HepG2 (cell line): ENCODE measurements around the gene HDGF. TPM values are rescaled to one million over a fixed set of nuclear protein-coding genes. Genes with fewer than 3 reads are reported as not detected.

Source experiments
- FLYWCH1 ChIP-seq: sonication (generic); formaldehyde crosslinking; IDR thresholded peaks from 2 replicates; pipeline ENCODE4 v1.8.1; 2023; ENCODE audit warnings: mild to moderate bottlenecking, missing genetic modification reagents
- GATA4 ChIP-seq: sonication (generic); IDR thresholded peaks from 2 replicates; pipeline ENCODE4 v1.6.1; 2016; ENCODE audit warnings: antibody characterized with exemption, low read depth, borderline replicate concordance
- IKZF1 ChIP-seq: fragments of 450-650 bp; IDR thresholded peaks from 2 replicates; pipeline ENCODE4 v1.7.1; 2016
- KMT2A ChIP-seq: sonication (generic); formaldehyde crosslinking; IDR thresholded peaks from 2 replicates; pipeline ENCODE4 v1.4.0; 2020; ENCODE audit warnings: missing genetic modification reagents
- MEIS1 ChIP-seq: sonication (generic); formaldehyde crosslinking; IDR thresholded peaks from 2 replicates; pipeline ENCODE4 v1.9.0; 2021; ENCODE audit warnings: mild to moderate bottlenecking, missing genetic modification reagents, moderate library complexity, borderline replicate concordance
- MIER2 ChIP-seq: IDR thresholded peaks from 2 replicates; pipeline ENCODE4 v1.6.1; 2016; ENCODE audit warnings: missing biosample characterization, missing genetic modification reagents
- PAXIP1 ChIP-seq: sonication (generic); formaldehyde crosslinking; conservative IDR thresholded peaks from 2 replicates; pipeline ENCODE4 v1.4.0; 2020; ENCODE audit warnings: mild to moderate bottlenecking, missing genetic modification reagents, moderate library complexity
- PITX1 ChIP-seq: sonication (generic); formaldehyde crosslinking; IDR thresholded peaks from 2 replicates; pipeline ENCODE4 v1.5.1; 2020; ENCODE audit warnings: mild to moderate bottlenecking, missing genetic modification reagents
- POLR2A ChIP-seq, 2 experiments: IDR thresholded peaks; 2 replicates each; pipeline ENCODE4 v1.6.1; 2011; ENCODE audit warnings: low read depth in 2 of 2, low read length in 2 of 2, mild to moderate bottlenecking in 1 of 2, moderate library complexity in 1 of 2; ENCODE audit not compliant: insufficient read depth in 1 of 2
- REPIN1 ChIP-seq: sonication (generic); formaldehyde crosslinking; IDR thresholded peaks from 2 replicates; pipeline ENCODE4 v1.8.0; 2022; ENCODE audit warnings: missing genetic modification reagents, low read depth, mild to moderate bottlenecking, borderline replicate concordance
- SRY ChIP-seq: sonication (generic); formaldehyde crosslinking; IDR thresholded peaks from 2 replicates; pipeline ENCODE4 v1.8.0; 2022; ENCODE audit warnings: mild to moderate bottlenecking, missing genetic modification reagents
- TFDP2 ChIP-seq: sonication (generic); formaldehyde crosslinking; IDR thresholded peaks from 2 replicates; pipeline ENCODE4 v1.4.0; 2020; ENCODE audit warnings: missing genetic modification reagents
- TGIF2 ChIP-seq: IDR thresholded peaks from 2 replicates; pipeline ENCODE4 v1.6.1; 2016; ENCODE audit warnings: control low read depth, missing compliant biosample characterization
- YY1 ChIP-seq: IDR thresholded peaks from 2 replicates; pipeline ENCODE4 v1.6.1; 2011; ENCODE audit warnings: low read length, low read depth, moderate library complexity, mild to moderate bottlenecking; ENCODE audit not compliant: insufficient read depth, insufficient replicate concordance
- ZBTB37 ChIP-seq: sonication (generic); formaldehyde crosslinking; IDR thresholded peaks from 2 replicates; pipeline ENCODE4 v1.4.0; 2020; ENCODE audit warnings: mild to moderate bottlenecking, missing genetic modification reagents
- ZNF383 ChIP-seq: sonication (generic); formaldehyde crosslinking; IDR thresholded peaks from 2 replicates; pipeline ENCODE4 v1.4.0; 2020; ENCODE audit warnings: missing genetic modification reagents, mild to moderate bottlenecking, borderline replicate concordance
- ZNF44 ChIP-seq: sonication (generic); formaldehyde crosslinking; IDR thresholded peaks from 2 replicates; pipeline ENCODE4 v1.5.1; 2020; ENCODE audit warnings: mild to moderate bottlenecking, missing genetic modification reagents
- ZNF570 ChIP-seq: sonication (generic); formaldehyde crosslinking; IDR thresholded peaks from 2 replicates; pipeline ENCODE4 v1.4.0; 2020; ENCODE audit warnings: mild to moderate bottlenecking, missing genetic modification reagents, borderline replicate concordance
- ZNF674 ChIP-seq: sonication (generic); formaldehyde crosslinking; IDR thresholded peaks from 2 replicates; pipeline ENCODE4 v1.5.0; 2020; ENCODE audit warnings: low read depth, mild to moderate bottlenecking, missing genetic modification reagents
- ZNF781 ChIP-seq: sonication (generic); formaldehyde crosslinking; IDR thresholded peaks from 2 replicates; pipeline ENCODE4 v1.5.1; 2020; ENCODE audit warnings: borderline replicate concordance, mild to moderate bottlenecking, missing genetic modification reagents; ENCODE audit errors: not compliant biosample characterization
- polyA plus RNA-seq, 8 experiments: library from polyadenylated mRNA; depleted of rRNA in 3 of 8; stranded (reverse) in 7 of 8; unstranded in 1 of 8; fragments of >200 nt; fragmentation: Illumina TruSeq in 4 of 8; extraction: Trizol in 4 of 8; gene quantifications; 2 replicates each; pipeline versions ENCODE4 v1.2.1 to v1.2.3, GENCODE V29; 2011 to 2016; ENCODE audit warnings: low read depth in 4 of 8, missing spikeins in 1 of 8, mixed read lengths in 1 of 8; ENCODE audit not compliant: insufficient read depth in 1 of 8
- total RNA-seq, 5 experiments: library from RNA; depleted of rRNA; stranded (reverse); fragments of >200 nt; fragmentation: Illumina TruSeq; extraction: Trizol; gene quantifications; 2 replicates each; pipeline ENCODE4 v1.2.3, GENCODE V29; 2016; ENCODE audit warnings: low read depth in 1 of 5
- TF ChIP-seq, protein P1 (sequence below): sonication (generic); formaldehyde crosslinking; conservative IDR thresholded peaks from 2 replicates; pipeline ENCODE4 v1.8.0; 2022; ENCODE audit warnings: mild to moderate bottlenecking, moderate library complexity, missing genetic modification reagents

The HDGF gene
- total and polyA plus RNA-seq, 2 of the 13 experiments (the other 11 are each of a cell fraction or from before 2014, with no cell fraction given), result 156 to 196 TPM

DNA sequence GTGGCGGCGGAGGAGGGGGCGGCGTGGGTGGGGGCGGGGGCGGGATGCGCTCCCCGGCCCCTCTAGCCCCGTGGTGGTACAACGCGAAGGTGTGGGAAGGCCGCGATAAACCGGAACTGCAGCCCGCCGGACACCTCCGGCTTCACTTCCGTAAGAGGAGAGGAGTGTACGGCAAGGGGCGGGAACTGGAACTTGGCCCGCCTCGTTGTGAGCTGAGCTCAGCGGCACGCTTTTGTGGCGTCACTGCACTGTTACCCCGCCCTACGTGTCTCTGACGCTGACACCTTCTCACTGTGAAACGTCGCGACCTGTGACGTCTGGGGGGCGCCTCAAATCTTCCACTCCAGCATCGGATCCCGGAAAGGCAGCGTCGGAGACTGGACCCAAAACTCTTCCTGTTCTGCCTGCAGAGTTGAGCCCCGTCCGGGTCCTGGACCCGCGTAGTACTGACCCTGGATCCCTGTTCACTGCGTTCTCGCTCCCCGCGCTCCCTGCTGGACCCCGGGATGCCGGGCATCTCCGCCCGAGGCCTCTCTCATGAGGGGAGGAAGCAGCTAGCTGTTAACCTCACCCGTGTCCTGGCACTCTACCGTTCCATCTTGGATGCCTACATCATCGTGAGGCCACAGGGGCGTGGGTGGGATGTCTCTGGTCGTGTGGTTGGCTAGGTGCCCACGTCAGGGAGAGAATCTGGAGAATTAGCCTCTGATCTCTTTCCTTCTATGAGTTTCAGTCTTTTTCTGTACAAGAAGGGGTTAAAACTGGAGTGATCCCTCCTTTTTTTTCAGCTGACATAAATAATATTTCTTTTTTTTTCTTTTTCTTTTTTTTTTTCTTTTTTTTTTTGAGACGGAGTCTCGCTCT, 22.6 kb downstream of the HDGF start, which contains the start of gene ISG20L2 (continued):
- peak; percentile 46 for TF ChIP-seq TFDP2 (CRISPR knock-in tag)
- TF ChIP-seq MEIS1 (CRISPR knock-in tag), result no peak; the same call in 1 of the 2 replicates
- 0 out of 2 replicates have a peak, but pooled peaks have one; percentile 8 for TF ChIP-seq MIER2 (CRISPR knock-in tag)
- TF ChIP-seq FLYWCH1, result no peak
- TF ChIP-seq ZNF781 (CRISPR knock-in tag), result no peak
- TF ChIP-seq TGIF2 (CRISPR knock-in tag), result no peak
- TF ChIP-seq, protein P1, sequence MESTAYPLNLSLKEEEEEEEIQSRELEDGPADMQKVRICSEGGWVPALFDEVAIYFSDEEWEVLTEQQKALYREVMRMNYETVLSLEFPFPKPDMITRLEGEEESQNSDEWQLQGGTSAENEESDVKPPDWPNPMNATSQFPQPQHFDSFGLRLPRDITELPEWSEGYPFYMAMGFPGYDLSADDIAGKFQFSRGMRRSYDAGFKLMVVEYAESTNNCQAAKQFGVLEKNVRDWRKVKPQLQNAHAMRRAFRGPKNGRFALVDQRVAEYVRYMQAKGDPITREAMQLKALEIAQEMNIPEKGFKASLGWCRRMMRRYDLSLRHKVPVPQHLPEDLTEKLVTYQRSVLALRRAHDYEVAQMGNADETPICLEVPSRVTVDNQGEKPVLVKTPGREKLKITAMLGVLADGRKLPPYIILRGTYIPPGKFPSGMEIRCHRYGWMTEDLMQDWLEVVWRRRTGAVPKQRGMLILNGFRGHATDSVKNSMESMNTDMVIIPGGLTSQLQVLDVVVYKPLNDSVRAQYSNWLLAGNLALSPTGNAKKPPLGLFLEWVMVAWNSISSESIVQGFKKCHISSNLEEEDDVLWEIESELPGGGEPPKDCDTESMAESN (CRISPR knock-in tag), result no peak
- no peak for TF ChIP-seq YY1
- no peak for TF ChIP-seq SRY (CRISPR knock-in tag)
- TF ChIP-seq ZNF674 (CRISPR knock-in tag), result no peak
- TF ChIP-seq ZNF570, result no peak
- TF ChIP-seq ZBTB37 (CRISPR knock-in tag), result no peak
- no peak; the same call in 1 of the 2 replicates for TF ChIP-seq PAXIP1 (CRISPR knock-in tag)
- no peak for TF ChIP-seq ZNF383 (CRISPR knock-in tag)
- no peak; the same call in none of the 2 replicates for TF ChIP-seq PITX1 (CRISPR knock-in tag)
- no peak; the same call in 1 of the 2 replicates for TF ChIP-seq KMT2A (CRISPR knock-in tag)
- no peak for TF ChIP-seq IKZF1
- 0 out of 2 replicates have a peak, but pooled peaks have one; percentile 52 for TF ChIP-seq ZNF44 (CRISPR knock-in tag)
- TF ChIP-seq REPIN1, result no peak; the same call in 1 of the 2 replicates
- TF ChIP-seq GATA4, result no peak
- TF ChIP-seq POLR2A (IDR thresholded peaks at IDR 0.05; ENCODE audit: insufficient read depth in 1 of 2, low read depth in 2 of 2, low read length in 2 of 2), result peak; percentile 57 to 86; a peak in 3 of 4 replicates
